NCI-H1105 (cell line): Measurements from ENCODE around the gene NAA35.

Experiments used
- DNase-seq: peaks from one replicate; lab custom pipeline; 2025; lab: John Stamatoyannopoulos, UW

Gene NAA35

GRCh38 chr9:86062845-86063693, 122.1 kb downstream of the NAA35 start:
- no peak for DNase-seq

DNA sequence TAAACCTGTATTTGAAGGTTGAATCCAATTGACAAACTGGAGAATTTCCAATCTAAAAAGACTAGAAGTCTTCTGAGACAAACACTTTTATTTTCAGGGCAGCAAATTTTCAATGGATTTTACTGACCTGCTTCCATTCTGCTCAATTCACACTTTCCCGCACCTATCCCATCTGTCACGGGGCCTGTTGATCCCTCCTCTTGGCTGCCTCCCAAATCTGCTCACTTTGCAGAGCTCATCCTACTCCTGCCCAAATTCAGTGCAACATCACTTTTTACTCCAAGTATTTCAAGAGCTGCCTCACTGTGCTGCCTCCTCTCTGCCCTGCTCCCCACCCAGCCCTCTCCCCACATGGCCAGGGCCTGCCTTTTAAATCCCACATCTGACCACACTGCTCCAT, 123.3 kb downstream of the NAA35 start:
- DNase-seq, result no peak

DNA sequence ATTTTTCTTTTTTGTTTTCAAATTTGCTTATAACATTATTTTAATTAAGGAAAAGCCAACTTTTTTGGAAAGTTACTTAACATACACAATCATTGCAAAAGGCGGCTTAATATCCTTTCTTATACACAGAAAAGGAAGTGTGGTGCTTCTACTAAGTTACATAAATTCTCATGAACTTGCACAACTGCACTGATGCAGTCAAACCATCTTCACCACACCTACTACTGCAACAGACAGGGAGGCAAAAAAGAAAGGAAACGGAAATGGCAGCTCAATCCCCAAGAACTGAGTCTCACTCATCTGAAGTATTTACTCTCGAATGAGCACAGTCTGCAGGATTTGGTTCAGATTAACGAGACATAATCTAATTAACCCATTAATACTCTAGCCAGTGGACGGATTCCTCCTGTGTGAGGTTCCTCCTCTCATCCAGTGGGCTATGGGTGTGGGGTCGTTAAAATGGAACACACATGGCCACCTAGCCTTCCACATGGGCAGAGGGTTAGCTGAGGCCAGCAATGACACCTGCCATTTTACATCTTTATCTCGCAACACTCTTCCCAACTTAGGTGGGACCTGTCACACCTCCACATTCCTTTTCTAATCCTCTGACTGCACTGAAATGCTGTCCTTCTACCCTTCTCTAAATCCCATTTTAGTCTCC, 128.4 kb downstream of the NAA35 start:
- DNase-seq, result no peak
